ACHN (cell line): ENCODE measurements around the gene ABI3BP.
"Not testable (repeated sequence)": the region's sequence is repeated elsewhere in the genome, so short reads cannot be mapped to it uniquely, and the experiment has no call there.

Source experiments
- DNase-seq: peaks from one replicate; pipeline ENCODE4 v3.0.0-alpha.2; 2015
- in situ Hi-C: cut with HindIII; loops from 2 replicates; pipeline ENCODE4 v1.10.0; 2017; ENCODE audit warnings: low sequenced_read_pairs, low pct_ligation_motif_present, low pct_unique_long_range_greater_than_20kb

The ABI3BP gene

DNA sequence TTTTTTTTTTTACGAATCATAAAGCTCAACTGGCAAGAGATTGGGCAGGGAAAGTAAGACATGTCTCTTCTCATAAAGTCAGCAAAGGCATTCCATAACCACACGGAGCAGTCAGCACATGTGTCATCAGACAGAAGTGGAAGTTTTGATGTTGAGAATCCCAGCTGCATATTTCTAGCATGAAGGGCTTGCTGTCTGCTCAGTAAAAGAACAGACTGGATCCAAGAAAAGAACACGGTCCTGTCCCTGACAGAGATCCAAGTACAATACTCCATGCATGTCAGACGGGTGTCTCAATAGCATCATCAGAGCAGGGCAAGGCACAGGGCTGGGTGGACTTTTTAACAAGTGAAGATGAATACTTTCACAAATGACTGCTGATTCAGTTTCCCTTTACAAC, 38.2 kb downstream of the ABI3BP start:
- no peak for DNase-seq
- in situ Hi-C loops: no loop called here

DNA sequence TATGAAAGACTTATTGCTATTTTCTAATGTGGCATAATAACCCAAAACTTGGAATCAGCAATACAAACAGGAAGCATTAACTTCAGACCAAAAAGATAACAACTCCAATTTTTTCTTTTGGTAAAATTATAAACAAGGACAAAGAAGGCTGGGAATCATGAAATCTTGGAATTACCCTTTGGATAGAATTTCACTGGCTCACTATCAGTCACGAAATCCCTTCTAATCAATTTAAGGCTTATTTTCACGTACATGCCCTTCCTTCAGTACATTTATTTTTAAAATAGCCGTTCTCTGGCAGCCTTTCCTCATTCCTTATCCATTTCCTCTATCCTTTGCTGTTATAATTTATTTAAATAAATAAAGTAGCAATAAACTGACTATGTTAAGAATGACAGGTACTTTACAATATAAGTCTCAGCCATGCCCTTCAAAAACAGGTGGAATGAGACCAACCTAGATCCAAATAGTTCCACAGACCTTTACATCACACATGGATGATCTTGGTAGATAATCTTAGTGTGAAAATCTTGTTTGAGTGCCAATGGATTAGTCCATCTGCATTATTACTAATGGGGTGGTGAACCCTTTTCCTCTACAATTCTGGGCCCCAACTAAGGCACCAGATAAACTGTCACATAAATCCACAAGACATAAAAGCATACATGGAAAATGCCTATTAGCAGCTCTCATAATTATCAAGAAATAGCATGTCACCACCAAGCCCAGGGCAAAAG, 38.9 kb downstream of the ABI3BP start:
- in situ Hi-C loops: no loop called here
- no peak for DNase-seq

DNA sequence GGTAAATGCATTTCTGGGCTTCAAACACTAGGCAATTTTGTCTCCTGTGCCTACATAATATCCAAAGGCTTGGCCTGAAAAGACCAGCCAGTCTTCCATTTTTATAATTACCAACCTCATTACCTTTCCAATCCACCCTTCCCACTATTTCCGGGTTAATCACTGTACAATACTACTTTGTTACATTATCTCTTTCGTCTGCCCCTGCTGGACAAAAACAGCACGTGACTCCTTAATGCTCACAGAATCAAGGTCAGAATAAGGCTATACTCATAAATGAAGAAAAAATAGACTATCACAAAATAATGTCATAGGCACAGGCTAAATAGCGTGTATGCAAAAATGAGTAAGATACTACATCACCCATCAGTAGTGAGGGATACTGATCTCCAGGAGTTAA, 40.1 kb downstream of the ABI3BP start:
- DNase-seq: no peak
- in situ Hi-C loops: no loop called here

DNA sequence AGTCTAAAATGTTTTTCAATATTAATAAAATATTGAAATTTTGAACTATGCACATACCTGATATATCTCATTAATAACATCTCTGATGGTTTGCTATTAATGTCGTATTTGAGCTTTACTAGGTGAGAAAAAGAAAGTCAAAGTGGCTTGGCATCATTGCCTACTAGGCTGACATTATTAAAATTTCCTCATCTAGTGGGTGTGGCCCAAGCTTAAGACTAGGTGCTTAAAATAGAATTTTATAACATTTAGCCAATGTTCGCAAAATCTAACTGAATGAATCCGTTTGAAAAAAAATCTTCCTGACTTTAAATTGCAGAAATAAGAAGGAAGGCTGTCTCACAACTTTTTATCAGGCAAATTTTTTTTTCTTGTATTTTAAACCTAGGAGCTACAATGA, 46.1 kb downstream of the ABI3BP start:
- in situ Hi-C loops: no loop called here
- DNase-seq: no peak

DNA sequence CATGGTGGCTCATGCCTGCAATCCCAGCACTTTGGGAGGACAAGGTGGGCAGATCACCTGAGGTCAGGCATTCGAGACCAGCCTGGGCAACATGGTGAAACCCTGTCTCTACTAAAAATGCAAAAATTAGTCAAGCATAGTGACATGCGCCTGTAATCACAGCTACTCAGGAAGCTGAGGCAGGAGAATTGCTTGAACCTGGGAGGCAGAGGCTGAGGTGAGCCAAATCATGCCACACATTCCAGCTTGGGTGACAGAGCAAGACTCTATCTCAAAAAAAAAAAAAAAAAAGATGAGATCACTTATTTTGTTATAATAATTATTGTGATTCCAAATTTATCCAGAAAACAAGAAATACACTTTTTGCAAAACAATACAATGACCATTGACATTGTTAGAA, 47.1 kb downstream of the ABI3BP start:
- DNase-seq, in situ Hi-C loops: not testable (repeated sequence)

- in situ Hi-C loops: no loop called here
- DNase-seq: no peak
Observed at GRCh38 chr3:100941451-100941850, 51.8 kb downstream of the ABI3BP start.

- no peak for DNase-seq
- in situ Hi-C loops: no loop called here
Observed at GRCh38 chr3:100941041-100941440, 52.2 kb downstream of the ABI3BP start.

- no peak for DNase-seq
- in situ Hi-C loops: no loop called here
Observed at GRCh38 chr3:100936931-100937330, 56.3 kb downstream of the ABI3BP start.

DNA sequence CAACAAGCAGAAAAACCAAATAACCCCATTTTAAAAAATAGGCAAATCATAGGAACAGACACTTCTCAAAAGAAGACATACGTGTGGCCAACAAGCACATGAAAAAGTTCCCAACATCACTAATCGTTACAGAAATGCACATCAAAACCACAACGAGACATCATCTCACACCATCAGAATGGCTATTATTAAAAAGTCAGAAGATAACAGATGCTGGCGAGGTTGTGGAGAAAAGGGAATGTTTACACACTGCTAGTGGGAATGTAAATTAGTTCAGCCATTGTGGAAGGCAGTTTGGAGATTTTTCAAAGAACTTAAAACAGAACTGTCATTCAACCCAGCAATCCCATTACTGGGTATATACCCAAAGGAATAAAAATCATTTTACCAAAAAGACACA, 60.7 kb downstream of the ABI3BP start:
- in situ Hi-C loops: no loop called here
- DNase-seq: no peak

DNA sequence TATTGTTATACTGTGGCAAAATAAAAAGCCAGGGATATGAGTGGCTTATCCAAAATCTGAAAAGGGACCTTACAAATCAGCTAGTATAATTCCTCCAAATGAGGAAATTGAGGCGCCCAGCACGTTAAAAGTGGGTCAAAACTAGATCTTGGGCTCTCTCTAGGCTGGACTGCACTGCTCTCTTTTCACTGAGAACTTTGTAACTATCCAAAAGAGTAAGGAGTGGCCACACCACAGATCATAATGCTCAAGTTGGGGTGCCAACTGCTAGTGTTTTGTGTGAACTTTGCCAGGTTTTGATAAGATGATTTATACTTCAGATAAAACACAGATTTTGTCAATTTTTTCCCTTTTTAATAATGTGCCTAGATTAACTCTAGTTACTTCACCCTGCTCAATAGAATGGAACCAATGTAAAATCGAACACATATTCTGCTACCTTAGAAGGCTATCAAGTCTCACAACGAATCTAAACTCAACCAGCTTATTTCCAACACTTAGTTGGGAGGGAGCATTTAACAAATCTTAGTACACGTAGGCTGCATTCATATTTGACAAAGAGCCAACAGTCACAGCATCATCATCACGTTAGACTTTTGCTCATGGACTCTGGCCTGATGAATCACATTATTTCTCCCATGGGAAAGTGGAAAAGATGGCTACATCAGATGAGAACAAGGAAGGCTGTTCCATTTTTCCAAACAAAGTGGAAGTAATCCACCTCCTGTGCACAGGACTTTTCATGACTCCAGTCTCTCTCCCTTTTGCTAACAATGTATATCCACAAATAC, 64.4 kb downstream of the ABI3BP start:
- in situ Hi-C loops: no loop called here
- no peak for DNase-seq

DNA sequence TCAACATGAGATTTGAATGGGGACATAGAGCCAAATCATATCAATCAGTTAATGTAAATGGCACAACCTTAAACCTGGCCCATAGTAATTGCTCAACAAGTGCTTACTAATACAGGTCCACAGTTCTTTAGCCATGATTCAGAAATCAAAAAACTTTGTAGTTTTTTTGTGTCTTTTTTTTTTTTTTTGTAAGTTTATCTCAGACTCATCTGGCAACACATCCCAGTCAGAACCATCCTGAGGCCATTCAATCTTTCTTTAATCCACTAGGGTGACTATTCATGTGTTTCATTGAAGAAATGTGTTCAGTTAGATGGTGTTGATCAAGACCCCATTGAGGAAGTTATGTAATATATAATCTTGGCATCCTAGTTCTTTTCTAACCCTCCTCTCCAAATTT, 65.4 kb downstream of the ABI3BP start:
- DNase-seq: no peak
- in situ Hi-C loops: no loop called here

DNA sequence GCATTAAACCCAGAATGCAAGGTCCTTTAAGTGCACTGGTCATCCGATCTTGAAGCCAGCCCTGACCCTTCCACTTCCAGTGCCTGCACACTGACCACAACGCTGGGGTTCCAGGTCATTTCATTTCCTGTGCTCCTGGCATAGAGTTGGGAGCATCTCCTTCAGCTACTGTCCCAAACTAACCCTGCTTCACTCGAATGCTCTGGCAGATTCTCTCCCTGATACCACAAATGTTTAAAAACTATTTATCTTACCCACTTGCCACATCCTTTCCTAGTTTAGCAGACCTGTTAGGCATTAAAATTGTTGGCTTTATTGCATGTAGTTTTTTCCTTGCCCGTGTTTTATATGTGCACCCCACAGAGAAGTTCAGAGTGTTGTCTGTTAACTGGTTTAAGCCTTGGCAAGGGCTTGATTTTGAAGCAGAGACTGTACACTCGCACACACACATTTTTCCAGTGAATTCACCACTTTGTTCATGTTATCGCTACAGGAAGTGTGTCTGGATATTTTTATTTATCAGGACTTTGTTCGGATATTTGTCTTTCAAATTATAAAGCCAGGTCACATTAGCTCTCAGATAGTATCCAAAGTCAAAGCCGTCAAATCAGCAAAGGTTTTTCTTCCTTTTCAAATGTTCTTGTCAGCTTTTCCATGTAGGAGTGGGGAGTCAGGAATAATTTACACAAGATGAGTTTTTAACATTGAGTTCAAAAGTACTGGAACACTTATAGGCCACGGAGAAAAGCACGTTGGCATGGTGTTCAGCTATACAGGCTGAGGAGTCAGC, 77.3 kb downstream of the ABI3BP start:
- DNase-seq: no peak

GRCh38 chr3:100913870-100914648, 79.2 kb downstream of the ABI3BP start:
- DNase-seq: peak; percentile 23
- in situ Hi-C loops: no loop called here

More for the DNA sequence above, 77.3 kb downstream of the ABI3BP start:
- in situ Hi-C loops: no loop called here

DNA sequence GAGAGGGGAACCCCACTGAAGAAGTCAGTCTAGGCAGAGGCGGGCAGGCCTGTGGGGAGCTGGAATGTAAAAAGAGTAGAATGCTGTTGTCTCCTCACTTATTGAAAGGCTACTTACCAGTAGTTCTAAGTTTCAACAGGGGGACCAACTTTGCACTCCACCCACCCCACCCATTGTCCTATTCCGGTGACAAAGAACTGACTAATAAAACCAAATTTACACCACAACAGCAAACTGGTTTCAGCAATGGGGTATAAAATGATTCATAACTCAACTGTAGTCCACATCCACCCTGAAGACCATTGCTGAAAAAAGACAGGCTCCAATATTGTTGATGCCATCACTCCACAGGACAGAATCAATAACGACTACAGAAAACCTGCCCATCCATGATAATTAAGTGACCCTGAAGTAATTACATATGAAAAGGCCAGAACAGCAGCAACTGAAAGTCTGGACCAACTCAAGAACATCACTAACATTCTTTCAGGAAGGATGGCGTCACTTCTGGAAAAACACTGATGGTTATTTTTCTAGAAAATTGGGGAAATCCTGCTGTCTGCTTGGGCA, 80.2 kb downstream of the ABI3BP start:
- in situ Hi-C loops: no loop called here
- no peak for DNase-seq

DNA sequence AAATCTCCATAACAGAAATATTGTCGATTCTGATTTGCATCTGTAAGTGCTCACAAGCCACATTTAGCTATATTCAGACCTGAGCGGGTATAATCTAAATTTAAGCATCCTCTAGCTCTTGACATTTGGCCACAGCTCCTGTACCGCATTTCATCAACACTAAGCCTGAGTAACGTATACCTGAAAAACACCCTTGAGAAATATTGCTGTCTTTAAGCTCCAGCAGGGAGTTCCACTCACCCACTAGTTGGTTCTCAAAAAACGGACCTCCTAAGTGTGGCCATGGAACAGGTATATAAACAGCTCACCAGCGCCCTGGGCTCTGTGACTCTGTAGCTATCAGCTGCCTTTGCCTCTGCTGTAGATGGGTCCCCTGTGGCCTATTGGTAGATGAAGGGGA, 80.7 kb downstream of the ABI3BP start:
- in situ Hi-C loops: no loop called here
- no peak for DNase-seq

DNA sequence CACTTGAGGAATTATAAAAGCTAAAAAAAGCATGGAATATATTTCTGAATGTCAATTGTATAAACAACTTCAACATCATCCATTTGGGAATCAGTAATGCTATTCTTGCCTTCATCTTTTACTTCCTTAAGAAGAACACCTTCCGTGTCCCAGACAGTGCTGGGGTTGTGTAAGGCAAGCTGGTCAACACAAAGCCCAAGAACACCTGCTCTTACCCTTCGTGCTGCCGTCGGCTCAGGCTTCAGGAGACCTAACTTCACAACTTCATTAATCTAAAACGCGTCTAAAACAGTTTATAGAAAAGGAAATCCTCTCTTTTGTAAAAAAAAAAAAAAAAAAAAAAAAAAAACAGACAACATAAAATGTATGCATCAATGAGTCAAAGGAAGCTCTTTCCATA, 81.3 kb downstream of the ABI3BP start:
- in situ Hi-C loops: no loop called here

GRCh38 chr3:100910986-100911385, 82.2 kb downstream of the ABI3BP start:
- DNase-seq: no peak
- in situ Hi-C loops: no loop called here

More for the DNA sequence above, 81.3 kb downstream of the ABI3BP start:
- DNase-seq: no peak

DNA sequence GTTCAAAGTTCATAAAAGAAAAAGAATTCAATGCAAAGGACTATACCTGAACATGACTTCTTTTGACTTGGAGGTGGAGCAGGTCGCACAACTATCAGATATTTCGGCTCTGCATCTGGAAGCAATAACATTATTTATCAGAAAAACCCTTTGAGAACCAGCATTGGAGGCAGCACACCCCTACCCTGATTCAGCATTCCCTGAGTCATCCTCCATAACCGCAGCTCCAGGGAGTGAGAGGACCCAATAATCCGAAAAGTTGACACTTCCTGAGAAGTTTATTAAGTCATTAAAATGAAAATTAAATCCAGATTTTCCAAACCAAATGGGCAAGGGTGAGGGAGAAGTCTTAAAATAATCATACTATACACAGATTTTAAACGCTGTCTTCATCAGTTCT, 90.6 kb downstream of the ABI3BP start:
- no peak for DNase-seq
- in situ Hi-C loops: no loop called here
